A673 (cell line): ENCODE data around the gene SYT10.

ENCODE experiments used
- EZH2 ChIP-seq: fragments of 200-600 bp; sonication (generic); IDR thresholded peaks from 2 replicates; pipeline ENCODE4 v1.6.1; 2017; ENCODE audit warnings: borderline replicate concordance, low read depth, mild to moderate bottlenecking, mixed read lengths, antibody characterized with exemption, low read length; ENCODE audit not compliant: poor library complexity, severe bottlenecking
- TF ChIP-seq, protein P1 (sequence below): fragments of 300-800, 200-600 bp; sonication (generic); conservative IDR thresholded peaks from 2 replicates; pipeline ENCODE4 v1.5.1; 2017; ENCODE audit warnings: low read depth, mild to moderate bottlenecking, antibody characterized with exemption, low read length, moderate library complexity, mixed read lengths

GRCh38 chr12:33439587-33440011 lies at the start of gene SYT10:
- TF ChIP-seq, protein P1, sequence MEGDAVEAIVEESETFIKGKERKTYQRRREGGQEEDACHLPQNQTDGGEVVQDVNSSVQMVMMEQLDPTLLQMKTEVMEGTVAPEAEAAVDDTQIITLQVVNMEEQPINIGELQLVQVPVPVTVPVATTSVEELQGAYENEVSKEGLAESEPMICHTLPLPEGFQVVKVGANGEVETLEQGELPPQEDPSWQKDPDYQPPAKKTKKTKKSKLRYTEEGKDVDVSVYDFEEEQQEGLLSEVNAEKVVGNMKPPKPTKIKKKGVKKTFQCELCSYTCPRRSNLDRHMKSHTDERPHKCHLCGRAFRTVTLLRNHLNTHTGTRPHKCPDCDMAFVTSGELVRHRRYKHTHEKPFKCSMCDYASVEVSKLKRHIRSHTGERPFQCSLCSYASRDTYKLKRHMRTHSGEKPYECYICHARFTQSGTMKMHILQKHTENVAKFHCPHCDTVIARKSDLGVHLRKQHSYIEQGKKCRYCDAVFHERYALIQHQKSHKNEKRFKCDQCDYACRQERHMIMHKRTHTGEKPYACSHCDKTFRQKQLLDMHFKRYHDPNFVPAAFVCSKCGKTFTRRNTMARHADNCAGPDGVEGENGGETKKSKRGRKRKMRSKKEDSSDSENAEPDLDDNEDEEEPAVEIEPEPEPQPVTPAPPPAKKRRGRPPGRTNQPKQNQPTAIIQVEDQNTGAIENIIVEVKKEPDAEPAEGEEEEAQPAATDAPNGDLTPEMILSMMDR: no peak
- TF ChIP-seq EZH2: no peak
